NB4 (cell line): ENCODE data around the gene TSHZ2.

Source experiments
- CTCF ChIP-seq: IDR thresholded peaks from one replicate; pipeline ENCODE4 v1.5.1; 2012; ENCODE audit warnings: low read depth, low read length
- MYC ChIP-seq: IDR thresholded peaks from 2 replicates; pipeline ENCODE4 v1.6.1; 2011; ENCODE audit warnings: low read depth, low read length
- POLR2A ChIP-seq: IDR thresholded peaks from 2 replicates; pipeline ENCODE4 v1.6.1; 2011; ENCODE audit warnings: mild to moderate bottlenecking; ENCODE audit not compliant: insufficient read length; ENCODE audit errors: extremely low read depth

- TF ChIP-seq CTCF (no peak), MYC (no peak), POLR2A (no peak)
Observed at GRCh38 chr20:53376021-53376420, 403.9 kb downstream of the TSHZ2 start.
